ENCODE measurements around the gene NBAS. TPM values are rescaled to one million over a fixed set of nuclear protein-coding genes. Genes with fewer than 3 reads are reported as not detected.

The NBAS gene
- polyA plus RNA-seq, 1 of the 3 experiments (the other 2 are of a cell fraction) = 12.0 TPM

DNA sequence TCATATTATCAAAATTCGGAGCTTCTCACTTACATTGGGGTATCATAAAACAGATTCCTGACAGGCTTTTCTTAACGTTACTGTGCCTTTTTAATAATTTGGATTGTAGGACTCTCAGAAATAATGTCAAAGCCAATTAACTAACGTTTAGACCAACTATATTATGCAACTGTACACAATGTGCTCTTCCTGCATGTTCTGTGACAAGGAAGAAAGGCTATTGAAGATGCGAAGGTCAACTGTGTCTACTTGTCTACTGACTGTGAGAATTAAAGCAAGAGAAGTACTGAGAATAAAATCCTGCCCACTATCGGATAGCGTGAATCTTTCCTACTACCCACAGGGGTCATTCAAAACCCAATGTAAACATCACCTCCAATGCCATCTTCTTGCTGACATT lies 393.0 kb downstream of the NBAS start:
- ChIA-PET CTCF (interaction anchor here (1.3 kb wide), 1 partner anchor 13 kb away, joined by 3 read pairs; no protein-coding TSS in a partner anchor), POLR2A (no interaction called here)
- Histone ChIP-seq H3K9me3 (no peaks in the 10 kb centered on the region), H4K20me1 (ENCODE audit: insufficient read depth) (no peaks in the 10 kb centered on the region), H2AFZ (ENCODE audit: low read depth) (no peak overlapping the region), H3K9me2 (no peaks in the 10 kb centered on the region), H3K4me1 (ENCODE audit: control insufficient read depth in 1 of 2, insufficient read depth in 2 of 2, low read depth in 1 of 2, low read length in 1 of 2) (peaks cover 14 to 15% of the 10 kb centered on the region in 2 experiments; a peak in 2 of 4 replicates), H3K4me2 (no peak overlapping the region), H3K27ac (ENCODE audit: low read depth in 2 of 2, low read length in 1 of 2) (no peak overlapping the region), H3K9ac (no peak overlapping the region), H3K27me3 (ENCODE audit: insufficient read depth) (no peaks in the 10 kb centered on the region), H3K79me2 (ENCODE audit: insufficient read depth) (no peaks in the 10 kb centered on the region), H3F3A (replicated peaks; ENCODE audit: insufficient read depth) (peaks cover 12% of the 10 kb centered on the region), H3K36me3 (replicated peaks in 1 of 2; ENCODE audit: control insufficient read depth in 1 of 2, insufficient read depth in 2 of 2, low read length in 1 of 2) (peaks cover 0 to 2% of the 10 kb centered on the region in 2 experiments), H3K4me3 (ENCODE audit: low read depth in 2 of 2, low read length in 1 of 2) (no peak overlapping the region)
- DNase-seq = no peak
- TF ChIP-seq YY1 (IDR thresholded peaks at IDR 0.05; ENCODE audit: low read depth) (no peak), TEAD4 (IDR thresholded peaks at IDR 0.05; ENCODE audit: borderline replicate concordance, insufficient read depth) (no peak), FOSL2 (IDR thresholded peaks at IDR 0.05; ENCODE audit: borderline replicate concordance, low read depth) (no peak)
- TF ChIP-seq, protein P1, sequence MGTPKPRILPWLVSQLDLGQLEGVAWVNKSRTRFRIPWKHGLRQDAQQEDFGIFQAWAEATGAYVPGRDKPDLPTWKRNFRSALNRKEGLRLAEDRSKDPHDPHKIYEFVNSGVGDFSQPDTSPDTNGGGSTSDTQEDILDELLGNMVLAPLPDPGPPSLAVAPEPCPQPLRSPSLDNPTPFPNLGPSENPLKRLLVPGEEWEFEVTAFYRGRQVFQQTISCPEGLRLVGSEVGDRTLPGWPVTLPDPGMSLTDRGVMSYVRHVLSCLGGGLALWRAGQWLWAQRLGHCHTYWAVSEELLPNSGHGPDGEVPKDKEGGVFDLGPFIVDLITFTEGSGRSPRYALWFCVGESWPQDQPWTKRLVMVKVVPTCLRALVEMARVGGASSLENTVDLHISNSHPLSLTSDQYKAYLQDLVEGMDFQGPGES (IDR thresholded peaks at IDR 0.05; ENCODE audit: low read depth, low read length) = no peak
- 89% methylated on average over 6 of the region's 6 CpGs for WGBS (ENCODE audit: low lambda C conversion rate)

DNA sequence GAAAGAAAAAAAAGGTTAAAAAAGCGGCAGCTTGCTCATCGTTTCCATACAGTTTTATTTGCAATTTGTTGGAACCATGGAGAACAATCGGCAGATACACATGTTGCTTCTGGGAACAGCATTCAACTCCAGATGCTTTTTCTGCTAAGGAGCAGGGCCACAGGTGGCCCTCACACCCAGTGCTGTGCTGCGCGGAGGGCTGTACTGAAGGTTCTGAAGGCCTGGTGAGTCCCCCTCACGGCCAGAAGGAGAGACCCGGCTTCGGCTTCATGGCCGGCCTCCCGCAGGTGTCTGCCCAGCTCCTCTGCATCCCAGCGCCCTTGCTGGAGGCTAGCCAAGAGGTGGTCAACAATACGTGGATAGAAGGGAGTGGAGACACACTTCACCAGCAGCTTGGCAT lies 394.3 kb downstream of the NBAS start:
- ChIA-PET CTCF (no interaction called here), POLR2A (no interaction called here)
- peaks cover 12% of the 10 kb centered on the region for H3F3A ChIP-seq (replicated peaks; ENCODE audit: insufficient read depth)
- no peak overlapping the region for H2AFZ ChIP-seq (ENCODE audit: low read depth)
- no peaks in the 10 kb centered on the region for H3K9me2 ChIP-seq
- no peak overlapping the region for H3K27ac ChIP-seq (ENCODE audit: low read depth in 2 of 2, low read length in 1 of 2)
- no peak overlapping the region for H3K4me3 ChIP-seq (ENCODE audit: low read depth in 2 of 2, low read length in 1 of 2)
- no peak for DNase-seq
- peaks cover 0 to 2% of the 10 kb centered on the region in 2 experiments for H3K36me3 ChIP-seq (replicated peaks in 1 of 2; ENCODE audit: control insufficient read depth in 1 of 2, insufficient read depth in 2 of 2, low read length in 1 of 2)
- H3K9ac ChIP-seq = no peak overlapping the region
- H3K27me3 ChIP-seq (ENCODE audit: insufficient read depth) = no peaks in the 10 kb centered on the region
- no peaks in the 10 kb centered on the region for H3K9me3 ChIP-seq
- H3K4me2 ChIP-seq = no peak overlapping the region
- H3K79me2 ChIP-seq (ENCODE audit: insufficient read depth) = no peaks in the 10 kb centered on the region
- peaks cover 14 to 15% of the 10 kb centered on the region in 2 experiments; a peak in 2 of 4 replicates for H3K4me1 ChIP-seq (ENCODE audit: control insufficient read depth in 1 of 2, insufficient read depth in 2 of 2, low read depth in 1 of 2, low read length in 1 of 2)
- H4K20me1 ChIP-seq (ENCODE audit: insufficient read depth) = no peaks in the 10 kb centered on the region
- WGBS (ENCODE audit: low lambda C conversion rate) = 96% methylated on average over 12 of the region's 12 CpGs
- no peak for TF ChIP-seq GABPA (IDR thresholded peaks at IDR 0.05; ENCODE audit: low read depth)
- TF ChIP-seq TAF1 (IDR thresholded peaks at IDR 0.05; ENCODE audit: borderline replicate concordance, low read depth, low read length) = no peak
- TF ChIP-seq GATA2 (CRISPR knock-in tag; IDR thresholded peaks at IDR 0.05) = no peak
- TF ChIP-seq CHD2 (IDR thresholded peaks at IDR 0.05; ENCODE audit: low read length, partially characterized antibody) = no peak
- TF ChIP-seq ELF1 (IDR thresholded peaks at IDR 0.05) = no peak
- TF ChIP-seq NRF1 (IDR thresholded peaks at IDR 0.05; ENCODE audit: low read depth, low read length) = no peak
- TF ChIP-seq, protein P2, sequence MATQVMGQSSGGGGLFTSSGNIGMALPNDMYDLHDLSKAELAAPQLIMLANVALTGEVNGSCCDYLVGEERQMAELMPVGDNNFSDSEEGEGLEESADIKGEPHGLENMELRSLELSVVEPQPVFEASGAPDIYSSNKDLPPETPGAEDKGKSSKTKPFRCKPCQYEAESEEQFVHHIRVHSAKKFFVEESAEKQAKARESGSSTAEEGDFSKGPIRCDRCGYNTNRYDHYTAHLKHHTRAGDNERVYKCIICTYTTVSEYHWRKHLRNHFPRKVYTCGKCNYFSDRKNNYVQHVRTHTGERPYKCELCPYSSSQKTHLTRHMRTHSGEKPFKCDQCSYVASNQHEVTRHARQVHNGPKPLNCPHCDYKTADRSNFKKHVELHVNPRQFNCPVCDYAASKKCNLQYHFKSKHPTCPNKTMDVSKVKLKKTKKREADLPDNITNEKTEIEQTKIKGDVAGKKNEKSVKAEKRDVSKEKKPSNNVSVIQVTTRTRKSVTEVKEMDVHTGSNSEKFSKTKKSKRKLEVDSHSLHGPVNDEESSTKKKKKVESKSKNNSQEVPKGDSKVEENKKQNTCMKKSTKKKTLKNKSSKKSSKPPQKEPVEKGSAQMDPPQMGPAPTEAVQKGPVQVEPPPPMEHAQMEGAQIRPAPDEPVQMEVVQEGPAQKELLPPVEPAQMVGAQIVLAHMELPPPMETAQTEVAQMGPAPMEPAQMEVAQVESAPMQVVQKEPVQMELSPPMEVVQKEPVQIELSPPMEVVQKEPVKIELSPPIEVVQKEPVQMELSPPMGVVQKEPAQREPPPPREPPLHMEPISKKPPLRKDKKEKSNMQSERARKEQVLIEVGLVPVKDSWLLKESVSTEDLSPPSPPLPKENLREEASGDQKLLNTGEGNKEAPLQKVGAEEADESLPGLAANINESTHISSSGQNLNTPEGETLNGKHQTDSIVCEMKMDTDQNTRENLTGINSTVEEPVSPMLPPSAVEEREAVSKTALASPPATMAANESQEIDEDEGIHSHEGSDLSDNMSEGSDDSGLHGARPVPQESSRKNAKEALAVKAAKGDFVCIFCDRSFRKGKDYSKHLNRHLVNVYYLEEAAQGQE (IDR thresholded peaks at IDR 0.05; ENCODE audit: low read depth, low read length) = no peak
- TF ChIP-seq, protein P3, sequence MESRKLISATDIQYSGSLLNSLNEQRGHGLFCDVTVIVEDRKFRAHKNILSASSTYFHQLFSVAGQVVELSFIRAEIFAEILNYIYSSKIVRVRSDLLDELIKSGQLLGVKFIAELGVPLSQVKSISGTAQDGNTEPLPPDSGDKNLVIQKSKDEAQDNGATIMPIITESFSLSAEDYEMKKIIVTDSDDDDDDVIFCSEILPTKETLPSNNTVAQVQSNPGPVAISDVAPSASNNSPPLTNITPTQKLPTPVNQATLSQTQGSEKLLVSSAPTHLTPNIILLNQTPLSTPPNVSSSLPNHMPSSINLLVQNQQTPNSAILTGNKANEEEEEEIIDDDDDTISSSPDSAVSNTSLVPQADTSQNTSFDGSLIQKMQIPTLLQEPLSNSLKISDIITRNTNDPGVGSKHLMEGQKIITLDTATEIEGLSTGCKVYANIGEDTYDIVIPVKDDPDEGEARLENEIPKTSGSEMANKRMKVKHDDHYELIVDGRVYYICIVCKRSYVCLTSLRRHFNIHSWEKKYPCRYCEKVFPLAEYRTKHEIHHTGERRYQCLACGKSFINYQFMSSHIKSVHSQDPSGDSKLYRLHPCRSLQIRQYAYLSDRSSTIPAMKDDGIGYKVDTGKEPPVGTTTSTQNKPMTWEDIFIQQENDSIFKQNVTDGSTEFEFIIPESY (IDR thresholded peaks at IDR 0.05; ENCODE audit: borderline replicate concordance, low read depth) = no peak
- TF ChIP-seq SIN3A (IDR thresholded peaks at IDR 0.05; ENCODE audit: borderline replicate concordance, low read depth, low read length) = no peak
- no peak for TF ChIP-seq RFX5 (IDR thresholded peaks at IDR 0.05; ENCODE audit: low read length)
- TF ChIP-seq TEAD4 (IDR thresholded peaks at IDR 0.05; ENCODE audit: borderline replicate concordance, insufficient read depth) = no peak
- TF ChIP-seq FOXJ3 (CRISPR knock-in tag; IDR thresholded peaks at IDR 0.05) = no peak
- no peak for TF ChIP-seq EP300 (IDR thresholded peaks at IDR 0.05; ENCODE audit: borderline replicate concordance in 1 of 2, low read depth in 1 of 2, low read length in 1 of 2)
- TF ChIP-seq SMC3 (IDR thresholded peaks at IDR 0.05; ENCODE audit: low read depth, low read length) = no peak
- TF ChIP-seq FOSL2 (IDR thresholded peaks at IDR 0.05; ENCODE audit: borderline replicate concordance, low read depth) = no peak
- no peak for TF ChIP-seq MEF2A (IDR thresholded peaks at IDR 0.05; ENCODE audit: borderline replicate concordance, low read depth)
- TF ChIP-seq MXI1 (IDR thresholded peaks at IDR 0.05; ENCODE audit: low read depth, low read length) = no peak
- TF ChIP-seq, protein P4, sequence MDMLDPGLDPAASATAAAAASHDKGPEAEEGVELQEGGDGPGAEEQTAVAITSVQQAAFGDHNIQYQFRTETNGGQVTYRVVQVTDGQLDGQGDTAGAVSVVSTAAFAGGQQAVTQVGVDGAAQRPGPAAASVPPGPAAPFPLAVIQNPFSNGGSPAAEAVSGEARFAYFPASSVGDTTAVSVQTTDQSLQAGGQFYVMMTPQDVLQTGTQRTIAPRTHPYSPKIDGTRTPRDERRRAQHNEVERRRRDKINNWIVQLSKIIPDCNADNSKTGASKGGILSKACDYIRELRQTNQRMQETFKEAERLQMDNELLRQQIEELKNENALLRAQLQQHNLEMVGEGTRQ (IDR thresholded peaks at IDR 0.05; ENCODE audit: borderline replicate concordance, low read depth, low read length) = no peak
- no peak for TF ChIP-seq POLR2AphosphoS5 (IDR thresholded peaks at IDR 0.05; ENCODE audit: low read depth, low read length)

Measured in SK-N-SH (cell line).